Gastroesophageal sphincter (tissue), 4 donors: ENCODE measurements around the gene ZBP1. TPM values are rescaled to one million over a fixed set of nuclear protein-coding genes. Genes with fewer than 3 reads are reported as not detected.

Experiments
- ATAC-seq: fragments of 150-250 bp; one replicate; pipeline ENCODE4 v1.9.1; 2016; ENCODE audit warnings: mild to moderate bottlenecking, moderate library complexity
- H3K27ac ChIP-seq, 4 donors: fragments of 200-600 bp; sonication (generic) in 3 of 4; 1 replicate in 3 of 4; 2 replicates in 1 of 4; pipeline ENCODE4 v1.5.1; 2016 to 2019
- H3K27me3 ChIP-seq: fragments of 200-600 bp; sonication (generic); one replicate; pipeline ENCODE4 v1.5.1; 2019
- H3K36me3 ChIP-seq, 2 donors: fragments of 200-600 bp; sonication (generic); one replicate each; pipeline ENCODE4 v1.5.1; 2019; ENCODE audit warnings: control low read depth in 1 of 2
- H3K4me1 ChIP-seq, 3 donors: fragments of 200-600 bp; sonication (generic); 1 replicate in 2 of 3; 2 replicates in 1 of 3; pipeline ENCODE4 v1.5.1; 2016 to 2019; ENCODE audit warnings: control low read depth in 2 of 3
- H3K4me3 ChIP-seq, 2 donors: fragments of 200-600 bp; sonication (generic); one replicate each; pipeline ENCODE4 v1.5.1; 2019; ENCODE audit warnings: mild to moderate bottlenecking in 1 of 2, moderate library complexity in 1 of 2
- H3K9me3 ChIP-seq, 3 donors: fragments of 200-600 bp; sonication (generic); one replicate each; pipeline ENCODE4 v1.5.1; 2017 to 2019; ENCODE audit warnings: control low read depth in 2 of 3
- EP300 ChIP-seq: sonication (generic); formaldehyde crosslinking; IDR thresholded peaks from one replicate; pipeline ENCODE4 v1.6.1; 2017; ENCODE audit warnings: antibody characterized with exemption, mild to moderate bottlenecking
- POLR2A ChIP-seq, 2 donors: fragments of 450-650 bp; IDR thresholded peaks; one replicate each; pipeline ENCODE4 v1.6.1; 2017; ENCODE audit warnings: antibody characterized with exemption in 2 of 2, mild to moderate bottlenecking in 2 of 2, moderate library complexity in 1 of 2
- POLR2AphosphoS5 ChIP-seq: sonication (generic); formaldehyde crosslinking; IDR thresholded peaks from one replicate; pipeline ENCODE4 v1.6.1; 2017; ENCODE audit warnings: antibody characterized with exemption
- WGBS, 2 donors: methylation state at CpG; one replicate each; pipeline ENCODE4 v1.1.5; 2018; ENCODE audit warnings: low coverage in 1 of 2; 5-methylcytosine and 5-hydroxymethylcytosine counted together
- total RNA-seq, 4 donors: library from RNA; depleted of rRNA; stranded (reverse); fragments of >200 nt; gene quantifications; one replicate each; pipeline ENCODE4 v1.1.0, GENCODE V29; 2016
- TF ChIP-seq, protein P1 (sequence below), 4 experiments: fragments of 200-600 bp in 2 of 4; fragments of 450-650 bp in 2 of 4; sonication (generic) in 1 of 4; IDR thresholded peaks; one replicate each; pipeline ENCODE4 v1.5.1; 2017 to 2019; ENCODE audit warnings: antibody characterized with exemption in 4 of 4, mild to moderate bottlenecking in 2 of 4, moderate library complexity in 2 of 4

The ZBP1 gene
- total RNA-seq, result under 1 TPM in 2 of 4 donors, not detected in 2; 0.08 to 0.32 TPM

GRCh38 chr20:57620274-57620990 is at the start of gene ZBP1:
Gene ZBP1, minus strand, starts transcription at chr20:57620426. Its CDS starts 131 bp downstream, at chr20:57620295.
- H3K9me3 ChIP-seq, result peaks cover 0 to 4% (median 0%) of the 10 kb centered on the region in 3 donors
- H3K27me3 ChIP-seq, result peaks cover 37% of the 10 kb centered on the region
- ATAC-seq, result no peak
- no peaks in the 10 kb centered on the region for H3K36me3 ChIP-seq
- no peak within 1 kb of the TSS for H3K27ac ChIP-seq
- no peak within 1 kb of the TSS for H3K4me3 ChIP-seq
- no peak for TF ChIP-seq POLR2AphosphoS5
- TF ChIP-seq, protein P1, sequence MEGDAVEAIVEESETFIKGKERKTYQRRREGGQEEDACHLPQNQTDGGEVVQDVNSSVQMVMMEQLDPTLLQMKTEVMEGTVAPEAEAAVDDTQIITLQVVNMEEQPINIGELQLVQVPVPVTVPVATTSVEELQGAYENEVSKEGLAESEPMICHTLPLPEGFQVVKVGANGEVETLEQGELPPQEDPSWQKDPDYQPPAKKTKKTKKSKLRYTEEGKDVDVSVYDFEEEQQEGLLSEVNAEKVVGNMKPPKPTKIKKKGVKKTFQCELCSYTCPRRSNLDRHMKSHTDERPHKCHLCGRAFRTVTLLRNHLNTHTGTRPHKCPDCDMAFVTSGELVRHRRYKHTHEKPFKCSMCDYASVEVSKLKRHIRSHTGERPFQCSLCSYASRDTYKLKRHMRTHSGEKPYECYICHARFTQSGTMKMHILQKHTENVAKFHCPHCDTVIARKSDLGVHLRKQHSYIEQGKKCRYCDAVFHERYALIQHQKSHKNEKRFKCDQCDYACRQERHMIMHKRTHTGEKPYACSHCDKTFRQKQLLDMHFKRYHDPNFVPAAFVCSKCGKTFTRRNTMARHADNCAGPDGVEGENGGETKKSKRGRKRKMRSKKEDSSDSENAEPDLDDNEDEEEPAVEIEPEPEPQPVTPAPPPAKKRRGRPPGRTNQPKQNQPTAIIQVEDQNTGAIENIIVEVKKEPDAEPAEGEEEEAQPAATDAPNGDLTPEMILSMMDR (IDR thresholded peaks at IDR 0.05), result no peak
- no peak for TF ChIP-seq EP300
- no peak for TF ChIP-seq POLR2A (IDR thresholded peaks at IDR 0.05)
- WGBS, 2 donors, result 69 to 70% methylated on average over 6 to 15 of the region's 18 CpGs
- no peaks in the 10 kb centered on the region for H3K4me1 ChIP-seq

DNA sequence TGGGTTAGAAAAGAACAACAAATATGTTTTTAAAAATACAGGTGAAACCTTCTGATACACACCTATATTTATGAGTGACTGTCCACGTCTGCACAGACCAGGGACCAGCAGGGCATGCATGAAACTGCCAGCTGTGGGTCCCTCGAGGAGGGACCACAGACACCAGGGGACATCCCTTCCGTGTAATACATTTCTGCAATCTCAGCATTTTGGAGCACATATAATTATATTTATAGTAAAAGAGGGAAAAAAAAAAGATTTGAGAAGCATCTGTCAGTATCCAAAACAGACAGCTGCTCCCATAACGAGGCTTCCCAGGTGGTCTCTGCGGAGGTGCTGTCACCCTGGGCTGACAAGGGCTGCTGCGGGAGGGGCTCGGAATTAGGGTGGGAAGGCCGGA is 49.4 kb upstream of the ZBP1 start:
- Histone ChIP-seq H3K9me3 (no peaks in the 10 kb centered on the region), H3K4me1 (peaks cover 0 to 52% (median 7%) of the 10 kb centered on the region in 3 donors), H3K27ac (no peak overlapping the region), H3K27me3 (no peaks in the 10 kb centered on the region), H3K36me3 (no peaks in the 10 kb centered on the region), H3K4me3 (no peak overlapping the region)
- WGBS, 2 donors, result 74 to 97% methylated on average over 5 of the region's 8 CpGs
- ATAC-seq, result no peak
- TF ChIP-seq EP300 (no peak), POLR2A (IDR thresholded peaks at IDR 0.05) (no peak), POLR2AphosphoS5 (no peak)
- TF ChIP-seq, protein P1 (IDR thresholded peaks at IDR 0.05), result no peak

DNA sequence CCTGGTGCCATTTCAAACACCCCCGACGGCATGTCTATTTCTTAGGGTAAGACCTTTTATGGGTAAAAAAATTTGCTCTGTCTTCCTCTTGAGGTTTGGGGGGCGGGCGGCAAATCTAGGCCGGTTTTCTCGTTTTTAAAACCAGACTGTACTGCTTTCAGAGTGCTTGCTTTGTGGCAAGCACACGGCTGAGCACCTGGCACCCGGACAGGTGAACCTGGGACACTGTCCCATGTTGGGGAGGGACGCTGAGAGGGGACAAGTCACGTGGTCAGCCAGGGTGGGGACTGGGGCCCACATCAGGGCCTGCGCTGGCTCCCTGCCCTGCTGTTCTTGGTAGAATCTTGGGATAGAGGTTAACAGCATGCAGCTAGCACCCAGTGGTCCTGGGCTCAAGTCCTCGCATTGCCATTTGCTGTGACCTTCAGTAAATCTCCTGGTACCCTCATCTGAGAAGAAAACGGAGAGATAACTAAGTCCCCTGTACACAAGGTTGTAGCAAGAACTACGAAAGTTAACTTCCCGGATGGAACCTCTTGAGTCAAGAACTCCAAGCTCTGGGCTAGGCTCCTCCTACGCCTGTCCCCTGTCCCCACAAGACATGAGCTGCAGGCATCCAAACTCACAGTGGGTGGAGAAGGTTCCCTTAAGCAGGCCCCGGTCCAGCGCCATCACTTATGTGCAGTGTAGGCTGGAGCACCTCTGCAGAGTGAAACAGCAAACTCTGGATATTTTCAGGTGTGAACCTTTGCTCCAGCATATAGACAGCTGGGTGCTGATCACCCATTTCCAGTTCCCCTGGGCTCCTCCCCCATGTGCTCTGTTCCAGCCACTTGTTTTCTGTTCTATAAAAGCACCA is 47.9 kb upstream of the ZBP1 start:
- no peaks in the 10 kb centered on the region for H3K36me3 ChIP-seq
- H3K4me1 ChIP-seq, result peaks cover 0 to 58% (median 13%) of the 10 kb centered on the region in 3 donors
- WGBS, 2 donors, result 71% methylated on average over 7 to 8 of the region's 18 CpGs
- no peaks in the 10 kb centered on the region for H3K27me3 ChIP-seq
- H3K4me3 ChIP-seq, result no peak overlapping the region
- no peak for ATAC-seq
- TF ChIP-seq, protein P1 (IDR thresholded peaks at IDR 0.05), result no peak
- TF ChIP-seq POLR2A (IDR thresholded peaks at IDR 0.05), result no peak
- TF ChIP-seq POLR2AphosphoS5, result no peak
- H3K27ac ChIP-seq, result no peak overlapping the region
- no peaks in the 10 kb centered on the region for H3K9me3 ChIP-seq

DNA sequence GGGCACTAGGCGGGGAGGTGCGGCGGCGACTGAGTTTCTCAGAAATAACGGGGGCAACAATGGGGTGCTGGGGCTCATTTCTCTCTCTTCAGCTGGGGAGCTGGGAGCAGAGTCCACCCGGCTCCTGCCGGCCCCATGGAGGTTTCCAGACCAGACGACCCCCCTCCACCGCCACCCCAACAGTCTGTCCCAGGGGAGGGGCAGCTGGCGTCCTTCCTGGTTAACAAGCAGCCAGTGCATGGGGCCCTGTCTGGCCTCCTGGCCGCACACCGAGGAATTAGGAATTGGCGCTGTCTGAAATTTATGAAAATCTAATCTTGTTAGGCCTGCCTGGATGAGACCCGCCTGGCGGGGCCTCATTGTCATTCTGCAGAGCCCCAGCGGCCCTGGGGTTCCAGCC is 47.2 kb upstream of the ZBP1 start:
- H3K27me3 ChIP-seq, result no peaks in the 10 kb centered on the region
- no peak overlapping the region for H3K4me3 ChIP-seq
- no peaks in the 10 kb centered on the region for H3K9me3 ChIP-seq
- ATAC-seq, result no peak
- 67% methylated on average over 3 of the region's 16 CpGs; no CpG with 5 or more reads in 1 of the 2 donors for WGBS, 2 donors
- peaks cover 0 to 58% (median 7%) of the 10 kb centered on the region in 3 donors for H3K4me1 ChIP-seq
- TF ChIP-seq POLR2AphosphoS5, result no peak
- TF ChIP-seq, protein P1 (IDR thresholded peaks at IDR 0.05), result no peak
- no peak for TF ChIP-seq POLR2A (IDR thresholded peaks at IDR 0.05)
- TF ChIP-seq EP300, result no peak
- no peak overlapping the region for H3K27ac ChIP-seq
- H3K36me3 ChIP-seq, result no peaks in the 10 kb centered on the region
